Measurements from ENCODE around the gene FBXW9. TPM values are rescaled to one million over a fixed set of nuclear protein-coding genes. Genes with fewer than 3 reads are reported as not detected.
A peak's percentile ranks its signal among the peaks of the same experiment; 100 is the strongest.
"Not testable (repeated sequence)": the region's sequence is repeated elsewhere in the genome, so short reads cannot be mapped to it uniquely, and the experiment has no call there.

FBXW9 gene
- total RNA-seq, 1 donor from 2014 or later = 8.0 TPM

DNA sequence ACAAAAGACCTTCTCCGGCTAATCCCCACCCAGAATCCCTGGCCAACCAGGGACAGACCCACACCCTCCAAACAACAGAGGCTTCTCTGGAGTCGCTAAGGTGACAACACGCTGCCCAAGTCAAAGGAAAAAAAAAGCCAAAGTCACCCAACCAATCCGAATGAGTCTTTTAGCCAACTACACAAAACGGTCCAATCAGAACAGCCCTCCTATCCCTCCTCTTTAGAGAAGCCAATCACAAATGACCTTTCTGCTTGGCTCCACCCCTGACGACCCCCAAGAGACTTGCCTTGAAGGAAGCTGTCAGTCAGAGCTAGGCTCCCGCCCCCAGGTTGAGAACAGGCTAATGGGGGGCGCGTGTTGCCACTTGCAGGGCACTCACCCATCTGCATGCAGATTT, 6.6 kb upstream of the FBXW9 start:
- Mint-ChIP-seq H3K27me3 (ENCODE audit: unreplicated experiment) (peaks cover 19% of the 10 kb centered on the region), H3K27ac (ENCODE audit: unreplicated experiment) (peak overlapping the region; percentile 86), H3K9me3 (ENCODE audit: unreplicated experiment) (no peaks in the 10 kb centered on the region), H3K36me3 (ENCODE audit: low read depth, unreplicated experiment) (peaks cover 43% of the 10 kb centered on the region), H3K4me3 (ENCODE audit: unreplicated experiment) (peak overlapping the region; percentile 82), H3K4me1 (ENCODE audit: unreplicated experiment) (peaks cover 2% of the 10 kb centered on the region)
- no peak for DNase-seq (ENCODE audit: low spot score)
- TF ChIP-seq, protein P1, sequence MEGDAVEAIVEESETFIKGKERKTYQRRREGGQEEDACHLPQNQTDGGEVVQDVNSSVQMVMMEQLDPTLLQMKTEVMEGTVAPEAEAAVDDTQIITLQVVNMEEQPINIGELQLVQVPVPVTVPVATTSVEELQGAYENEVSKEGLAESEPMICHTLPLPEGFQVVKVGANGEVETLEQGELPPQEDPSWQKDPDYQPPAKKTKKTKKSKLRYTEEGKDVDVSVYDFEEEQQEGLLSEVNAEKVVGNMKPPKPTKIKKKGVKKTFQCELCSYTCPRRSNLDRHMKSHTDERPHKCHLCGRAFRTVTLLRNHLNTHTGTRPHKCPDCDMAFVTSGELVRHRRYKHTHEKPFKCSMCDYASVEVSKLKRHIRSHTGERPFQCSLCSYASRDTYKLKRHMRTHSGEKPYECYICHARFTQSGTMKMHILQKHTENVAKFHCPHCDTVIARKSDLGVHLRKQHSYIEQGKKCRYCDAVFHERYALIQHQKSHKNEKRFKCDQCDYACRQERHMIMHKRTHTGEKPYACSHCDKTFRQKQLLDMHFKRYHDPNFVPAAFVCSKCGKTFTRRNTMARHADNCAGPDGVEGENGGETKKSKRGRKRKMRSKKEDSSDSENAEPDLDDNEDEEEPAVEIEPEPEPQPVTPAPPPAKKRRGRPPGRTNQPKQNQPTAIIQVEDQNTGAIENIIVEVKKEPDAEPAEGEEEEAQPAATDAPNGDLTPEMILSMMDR (IDR thresholded peaks at IDR 0.05; ENCODE audit: unreplicated experiment) = no peak

DNA sequence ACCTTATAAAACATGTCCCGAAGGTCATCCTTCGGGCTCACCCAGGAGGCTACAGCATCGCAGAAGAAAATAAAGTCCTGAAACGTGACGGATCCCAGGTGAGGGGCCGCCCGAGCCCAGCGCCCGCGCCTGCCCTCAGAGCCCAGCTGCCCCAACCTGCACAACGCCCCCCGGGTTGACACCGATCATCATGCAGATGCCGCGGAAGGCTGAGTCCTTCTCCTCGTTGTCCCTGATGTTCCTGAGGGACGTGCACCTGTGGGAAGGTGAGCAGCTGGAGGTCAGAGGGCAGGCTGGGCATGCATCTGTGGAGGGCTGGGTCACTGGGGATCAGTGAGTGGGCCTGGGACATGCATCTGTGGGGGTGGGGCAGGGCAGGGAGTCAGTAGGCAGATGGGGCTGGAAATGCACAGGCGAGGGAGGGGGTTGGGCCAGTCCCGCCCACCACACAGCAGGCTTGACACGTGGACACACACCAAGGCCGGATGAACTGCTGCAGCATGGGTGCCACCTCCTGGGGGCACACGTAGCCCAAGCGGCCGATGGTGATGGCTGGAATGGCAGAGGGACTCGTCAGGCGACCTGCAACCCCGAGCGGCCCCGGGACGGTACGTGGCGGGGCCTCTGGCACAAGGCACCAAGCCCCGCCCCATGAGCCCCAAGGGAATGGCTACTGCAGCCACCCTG, 5.3 kb upstream of the FBXW9 start:
- no peak for DNase-seq (ENCODE audit: low spot score)
- TF ChIP-seq, protein P1 (IDR thresholded peaks at IDR 0.05; ENCODE audit: unreplicated experiment) = no peak
- peaks cover 44% of the 10 kb centered on the region for H3K36me3 Mint-ChIP-seq (ENCODE audit: low read depth, unreplicated experiment)
- H3K9me3 Mint-ChIP-seq (ENCODE audit: unreplicated experiment) = no peaks in the 10 kb centered on the region
- peaks cover 16% of the 10 kb centered on the region for H3K27me3 Mint-ChIP-seq (ENCODE audit: unreplicated experiment)
- peaks cover 3% of the 10 kb centered on the region for H3K4me1 Mint-ChIP-seq (ENCODE audit: unreplicated experiment)
- no peak overlapping the region for H3K27ac Mint-ChIP-seq (ENCODE audit: unreplicated experiment)
- H3K4me3 Mint-ChIP-seq (ENCODE audit: unreplicated experiment) = no peak overlapping the region

DNA sequence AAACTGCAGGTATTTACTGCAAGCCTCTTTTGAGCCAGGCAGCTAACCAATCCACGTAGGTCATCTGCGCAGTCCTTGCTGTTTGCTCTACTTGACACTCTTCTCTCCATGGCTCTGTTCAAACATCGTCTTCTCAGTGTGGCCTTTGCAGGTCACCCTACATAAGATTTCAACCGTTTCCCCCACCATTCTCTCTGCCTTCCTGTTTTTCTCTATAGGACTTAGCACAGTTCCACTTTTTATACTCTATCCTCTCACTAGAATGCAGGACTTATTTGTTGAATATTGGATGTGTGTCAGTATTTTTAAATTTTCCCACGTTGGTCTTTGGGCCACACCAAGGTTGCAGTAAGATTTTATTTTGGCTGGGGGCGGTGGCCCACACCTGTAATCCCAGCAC, 1.7 kb upstream of the FBXW9 start:
- peak overlapping the region; percentile 76 for H3K4me3 Mint-ChIP-seq (ENCODE audit: unreplicated experiment)
- peaks cover 11% of the 10 kb centered on the region for H3K27me3 Mint-ChIP-seq (ENCODE audit: unreplicated experiment)
- H3K9me3 Mint-ChIP-seq (ENCODE audit: unreplicated experiment) = no peaks in the 10 kb centered on the region
- H3K36me3 Mint-ChIP-seq (ENCODE audit: low read depth, unreplicated experiment) = peaks cover 22% of the 10 kb centered on the region
- peaks cover 3% of the 10 kb centered on the region for H3K4me1 Mint-ChIP-seq (ENCODE audit: unreplicated experiment)
- H3K27ac Mint-ChIP-seq (ENCODE audit: unreplicated experiment) = peak overlapping the region; percentile 17
- TF ChIP-seq, protein P1 (IDR thresholded peaks at IDR 0.05; ENCODE audit: unreplicated experiment) = no peak
- no peak for DNase-seq (ENCODE audit: low spot score)

DNA sequence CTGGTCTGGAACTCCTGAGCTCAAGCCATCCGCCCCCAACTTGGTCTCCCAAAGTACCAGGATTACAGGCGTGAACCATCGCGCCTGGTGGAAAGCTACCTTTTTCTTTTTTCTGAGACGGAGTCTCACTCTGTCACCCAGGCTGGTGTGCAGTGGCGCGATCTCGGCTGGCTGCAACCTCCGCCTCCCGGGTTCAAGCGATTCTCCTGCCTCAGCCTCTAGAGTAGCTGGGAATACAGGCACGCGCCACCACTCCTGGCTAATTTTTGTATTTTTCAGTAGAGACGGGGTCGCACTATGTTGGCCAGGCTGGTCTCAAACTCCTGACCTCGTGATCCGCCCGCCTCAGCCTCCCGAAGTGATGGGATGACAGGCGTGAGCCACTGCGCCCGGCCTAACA, 994 bp upstream of the FBXW9 start:
- not testable (repeated sequence) for H3K9me3 Mint-ChIP-seq (ENCODE audit: unreplicated experiment); H3K4me1 Mint-ChIP-seq (ENCODE audit: unreplicated experiment); H3K4me3 Mint-ChIP-seq (ENCODE audit: unreplicated experiment); H3K27ac Mint-ChIP-seq (ENCODE audit: unreplicated experiment); H3K27me3 Mint-ChIP-seq (ENCODE audit: unreplicated experiment); DNase-seq (ENCODE audit: low spot score)
- peaks cover 17% of the 10 kb centered on the region for H3K36me3 Mint-ChIP-seq (ENCODE audit: low read depth, unreplicated experiment)

DNA sequence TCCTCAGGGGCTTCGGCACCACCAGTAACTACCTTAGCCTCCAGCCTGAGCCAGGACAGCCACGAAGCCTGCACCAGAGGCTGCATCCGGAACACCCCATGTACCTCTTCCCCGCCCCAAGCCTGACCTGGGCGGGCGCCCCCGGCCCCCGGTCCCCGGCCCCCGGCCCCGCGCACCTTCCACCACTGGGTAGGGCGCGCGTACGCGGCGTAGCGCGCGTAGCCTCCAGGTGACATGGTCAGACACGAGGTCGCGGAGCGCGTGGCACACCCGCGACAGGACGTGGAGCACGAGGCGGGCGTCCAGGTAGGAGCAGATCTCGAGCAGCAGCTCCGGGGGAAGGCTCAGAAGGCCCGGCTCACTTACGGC, 450 bp downstream of the FBXW9 start:
- Mint-ChIP-seq H3K27me3 (ENCODE audit: unreplicated experiment) (peaks cover 8% of the 10 kb centered on the region), H3K9me3 (ENCODE audit: unreplicated experiment) (no peaks in the 10 kb centered on the region), H3K27ac (ENCODE audit: unreplicated experiment) (no peak overlapping the region), H3K4me3 (ENCODE audit: unreplicated experiment) (peak overlapping the region; percentile 89), H3K36me3 (ENCODE audit: low read depth, unreplicated experiment) (peaks cover 13% of the 10 kb centered on the region), H3K4me1 (ENCODE audit: unreplicated experiment) (peaks cover 3% of the 10 kb centered on the region)
- TF ChIP-seq, protein P1 (IDR thresholded peaks at IDR 0.05; ENCODE audit: unreplicated experiment) = no peak
- no peak for DNase-seq (ENCODE audit: low spot score)

Measured in endothelial cell (in vitro differentiated cells).